ACHN (cell line): ENCODE results near the gene TOX3.

Experiments used
- DNase-seq: peaks from one replicate; pipeline ENCODE4 v3.0.0-alpha.2; 2015
- in situ Hi-C: cut with HindIII; loops from 2 replicates; pipeline ENCODE4 v1.10.0; 2017; ENCODE audit warnings: low sequenced_read_pairs, low pct_ligation_motif_present, low pct_unique_long_range_greater_than_20kb

The TOX3 gene

GRCh38 chr16:52436339-52437276 lies 110.3 kb downstream of the TOX3 start:
- no peak for DNase-seq
- in situ Hi-C loops = no loop called here

DNA sequence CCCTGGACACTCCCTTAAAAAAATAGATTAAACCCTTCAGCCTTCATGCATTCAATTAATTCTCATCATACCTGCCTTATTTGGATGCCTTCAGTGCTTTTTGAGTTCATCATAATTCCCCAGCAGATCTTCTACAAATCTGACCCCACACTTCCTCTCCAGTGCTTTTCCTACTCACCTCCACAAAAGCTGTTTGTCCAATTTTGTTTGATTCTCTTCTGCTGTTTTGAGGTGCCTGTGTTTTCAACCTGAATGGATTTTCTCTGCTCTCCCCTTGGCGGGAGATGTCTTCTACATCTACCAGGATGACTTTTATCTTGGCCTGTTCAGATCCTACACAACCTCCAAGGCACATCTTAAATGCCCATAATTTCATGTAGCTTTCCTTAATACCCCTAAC lies 112.7 kb downstream of the TOX3 start:
- DNase-seq = no peak
- in situ Hi-C loops = no loop called here

- in situ Hi-C loops = no loop called here
- no peak for DNase-seq
Observed at GRCh38 chr16:52433643-52434042, 113.3 kb downstream of the TOX3 start.

- in situ Hi-C loops = no loop called here
- DNase-seq = no peak
Observed at GRCh38 chr16:52424591-52424990, 122.4 kb downstream of the TOX3 start.

- in situ Hi-C loops = no loop called here
- no peak for DNase-seq
Observed at GRCh38 chr16:52422307-52422706, 124.6 kb downstream of the TOX3 start.

- no peak for DNase-seq
- in situ Hi-C loops = no loop called here
Observed at GRCh38 chr16:52418201-52418600, 128.7 kb downstream of the TOX3 start.

DNA sequence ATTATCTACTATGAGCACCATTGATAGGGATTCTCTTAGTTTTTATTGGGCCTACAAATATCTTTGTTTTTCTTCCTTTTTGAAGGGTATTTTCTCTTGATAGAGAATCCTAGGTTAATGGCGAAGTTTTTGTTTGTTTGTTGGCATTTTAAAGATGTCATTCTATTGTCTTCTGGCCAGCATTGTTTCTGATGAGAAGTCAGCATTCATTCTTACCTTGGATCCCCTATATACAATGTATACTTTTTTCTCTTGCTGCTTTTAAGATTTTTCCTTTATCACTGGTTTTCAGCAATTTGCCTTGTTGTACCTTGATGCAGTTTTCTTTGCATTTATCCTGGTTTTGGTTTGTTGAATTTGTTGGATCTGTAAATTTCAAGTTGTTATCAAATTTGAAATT lies 130.1 kb downstream of the TOX3 start:
- DNase-seq = no peak
- in situ Hi-C loops = no loop called here

DNA sequence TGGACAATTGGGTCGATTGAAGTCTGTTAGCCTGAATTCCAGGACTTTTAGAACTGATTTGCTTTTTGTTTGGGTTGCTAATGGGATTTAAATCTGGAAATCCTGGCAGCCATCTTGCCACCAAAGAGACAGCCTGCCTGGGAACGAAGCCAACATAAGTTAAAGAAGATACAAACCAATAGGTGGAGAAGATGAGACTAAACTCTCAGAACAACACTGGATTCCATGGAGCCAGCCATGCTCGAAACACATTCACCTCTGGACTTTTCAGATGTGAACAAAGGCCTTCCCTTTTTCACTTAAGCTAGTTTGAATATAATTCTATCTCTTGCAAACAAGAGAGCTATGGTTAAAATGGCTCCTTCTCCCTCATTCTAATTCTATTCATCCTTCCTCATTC lies 135.9 kb downstream of the TOX3 start:
- in situ Hi-C loops = no loop called here
- no peak for DNase-seq

GRCh38 chr16:52408191-52408845 lies 138.6 kb downstream of the TOX3 start:
- in situ Hi-C loops = no loop called here
- no peak for DNase-seq

GRCh38 chr16:52407778-52408177 lies 139.2 kb downstream of the TOX3 start:
- in situ Hi-C loops = no loop called here
- DNase-seq = no peak

DNA sequence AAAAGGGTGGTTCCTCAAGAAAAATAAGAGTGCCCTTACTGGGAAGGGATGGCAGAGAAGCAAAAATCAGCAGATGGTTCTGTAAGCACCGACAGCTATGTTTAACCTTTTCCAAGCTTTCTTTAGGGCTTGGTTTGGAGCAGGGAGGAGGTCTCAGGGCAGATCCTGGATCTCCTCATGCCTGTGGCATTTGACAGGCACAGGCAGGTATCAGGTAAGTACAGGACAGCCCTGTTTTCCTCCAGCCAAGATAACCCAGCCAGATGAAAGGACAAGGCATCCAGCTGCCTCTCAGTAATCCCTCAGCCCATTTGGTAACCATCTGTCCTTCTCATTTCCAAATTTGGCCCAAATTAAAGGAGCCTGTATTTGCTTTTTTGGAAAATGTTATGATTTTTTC lies 141.5 kb downstream of the TOX3 start:
- DNase-seq = no peak
- in situ Hi-C loops = no loop called here

DNA sequence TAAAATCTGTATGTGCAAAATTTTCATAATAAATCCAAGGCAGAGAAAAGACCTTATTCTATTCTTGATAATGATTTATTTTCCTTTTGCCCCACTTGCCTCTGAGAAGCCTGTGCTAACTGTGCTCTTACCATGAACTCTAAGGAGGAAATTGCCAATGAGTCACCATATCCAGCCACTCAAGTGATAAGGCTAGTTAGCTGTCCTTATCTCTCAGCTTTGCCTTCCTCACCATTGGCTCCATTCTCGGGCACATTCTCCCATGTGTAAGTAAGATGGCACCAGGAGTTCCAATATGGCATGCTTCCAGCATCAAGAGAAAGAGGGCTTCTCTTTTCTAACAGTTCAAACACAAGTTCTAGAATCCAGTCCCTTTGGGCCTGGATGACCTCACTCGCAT lies 142.4 kb downstream of the TOX3 start:
- in situ Hi-C loops = no loop called here
- no peak for DNase-seq

GRCh38 chr16:52399116-52399515 lies 147.8 kb downstream of the TOX3 start:
- DNase-seq = no peak
- in situ Hi-C loops = no loop called here

- DNase-seq = no peak
- in situ Hi-C loops = no loop called here
Observed at GRCh38 chr16:52398491-52398960, 148.4 kb downstream of the TOX3 start.

GRCh38 chr16:52398021-52398420 lies 148.9 kb downstream of the TOX3 start:
- in situ Hi-C loops = no loop called here
- DNase-seq = no peak

DNA sequence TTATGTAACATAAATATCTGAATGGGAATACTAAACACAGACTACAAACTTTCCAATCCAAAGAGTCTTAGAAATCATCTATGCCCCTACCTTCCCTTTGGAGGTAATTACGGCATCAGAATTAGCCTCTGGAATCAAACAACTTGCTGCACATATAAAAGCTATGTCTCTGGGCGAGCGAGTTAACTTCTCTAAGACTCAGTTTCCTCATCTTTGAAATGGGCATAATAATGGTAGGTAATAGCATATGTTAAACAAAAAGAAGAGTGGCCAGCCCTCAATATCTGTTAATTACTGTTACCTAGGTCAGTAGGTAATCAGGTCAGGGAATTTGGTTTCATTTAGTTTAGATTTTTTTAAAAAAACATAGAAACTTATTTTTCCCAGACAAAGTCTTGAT lies 153.5 kb downstream of the TOX3 start:
- no peak for DNase-seq
- in situ Hi-C loops = no loop called here

- DNase-seq = no peak
- in situ Hi-C loops = no loop called here
Observed at GRCh38 chr16:52389045-52389444, 157.9 kb downstream of the TOX3 start.
